Aorta (tissue), 5 donors: Measurements from ENCODE around the gene SULT4A1. TPM values are rescaled to one million over a fixed set of nuclear protein-coding genes. Genes with fewer than 3 reads are reported as not detected.

Source experiments
- ATAC-seq: fragments of 200-7000 bp; cut with Tn5 transposase; one replicate; pipeline ENCODE4 v1.9.1; 2022; ENCODE audit warnings: moderate library complexity; ENCODE audit not compliant: low FRiP score
- DNase-seq, 2 donors: peaks; one replicate each; pipeline ENCODE4 v3.0.0-alpha.2; 2020
- H3K27ac ChIP-seq, 2 donors: one replicate each; pipeline ENCODE4 v1.5.1; 2013; ENCODE audit warnings: low read length in 2 of 2, mild to moderate bottlenecking in 2 of 2, moderate library complexity in 2 of 2, control low read depth in 1 of 2, inconsistent platforms in 1 of 2, low read depth in 1 of 2
- H3K27me3 ChIP-seq, 2 donors: one replicate each; pipeline ENCODE4 v1.6.1; 2013; ENCODE audit warnings: control low read depth in 1 of 2, low read length in 1 of 2, mild to moderate bottlenecking in 1 of 2, moderate library complexity in 1 of 2; ENCODE audit not compliant: insufficient read depth in 2 of 2, control insufficient read depth in 1 of 2
- H3K36me3 ChIP-seq, 2 donors: one replicate each; pipeline ENCODE4 v1.6.1; 2013; ENCODE audit warnings: control low read depth in 1 of 2, low read length in 1 of 2, mild to moderate bottlenecking in 1 of 2; ENCODE audit not compliant: insufficient read depth in 2 of 2, control insufficient read depth in 1 of 2
- H3K4me1 ChIP-seq, 2 donors: one replicate each; pipeline ENCODE4 v1.6.1; 2013; ENCODE audit warnings: low read length in 2 of 2, control low read depth in 1 of 2, mild to moderate bottlenecking in 1 of 2, moderate library complexity in 1 of 2; ENCODE audit not compliant: insufficient read depth in 2 of 2, control insufficient read depth in 1 of 2
- H3K4me3 ChIP-seq, 2 donors: one replicate each; pipeline ENCODE4 v1.5.1; 2013; ENCODE audit warnings: low read length in 2 of 2, control low read depth in 1 of 2, mild to moderate bottlenecking in 1 of 2
- H3K9me3 ChIP-seq: one replicate; pipeline ENCODE4 v1.6.1; 2013; ENCODE audit warnings: mild to moderate bottlenecking, low read length; ENCODE audit not compliant: control insufficient read depth
- WGBS, 2 donors: extraction: QIAGEN DNeasy Blood & Tissue Kit; methylation state at CpG; one replicate each; pipeline ENCODE4 v1.1.7; 2013; 5-methylcytosine and 5-hydroxymethylcytosine counted together
- intact Hi-C, 2 donors: fragments of 100-400 bp; cut with DNase I; formaldehyde crosslinking; loops; one replicate each; pipeline versions ENCODE4 v1.14.2 to v1.15.0; 2022
- polyA plus RNA-seq, 2 donors: library from polyadenylated mRNA; stranded (reverse); fragments of 200-250 nt; gene quantifications; one replicate each; pipeline ENCODE4 v1.2.3, GENCODE V29; 2013
- total RNA-seq, 2 donors: library from RNA; stranded (reverse); fragmentation: NEBNext Ultra II Directional; extraction: Animal tissue kit (Norgen Biotek cat#: 25700); gene quantifications; one replicate each; pipeline ENCODE4 v1.2.1, GENCODE V29; 2021
- donor health status: healthy with polysubstance abuse.
- donor health status: Bipolar disorder and iron deficiency.
- donor health status: DM: no; HTN: no; CAD: no.
- donor health status: DM: no; HTN: no; CAD: no.
- donor health status: DM: yes; HTN: yes; CAD: no.

The SULT4A1 gene
- total and polyA plus RNA-seq, 4 donors, result 2.6 TPM; not detected in 3

DNA sequence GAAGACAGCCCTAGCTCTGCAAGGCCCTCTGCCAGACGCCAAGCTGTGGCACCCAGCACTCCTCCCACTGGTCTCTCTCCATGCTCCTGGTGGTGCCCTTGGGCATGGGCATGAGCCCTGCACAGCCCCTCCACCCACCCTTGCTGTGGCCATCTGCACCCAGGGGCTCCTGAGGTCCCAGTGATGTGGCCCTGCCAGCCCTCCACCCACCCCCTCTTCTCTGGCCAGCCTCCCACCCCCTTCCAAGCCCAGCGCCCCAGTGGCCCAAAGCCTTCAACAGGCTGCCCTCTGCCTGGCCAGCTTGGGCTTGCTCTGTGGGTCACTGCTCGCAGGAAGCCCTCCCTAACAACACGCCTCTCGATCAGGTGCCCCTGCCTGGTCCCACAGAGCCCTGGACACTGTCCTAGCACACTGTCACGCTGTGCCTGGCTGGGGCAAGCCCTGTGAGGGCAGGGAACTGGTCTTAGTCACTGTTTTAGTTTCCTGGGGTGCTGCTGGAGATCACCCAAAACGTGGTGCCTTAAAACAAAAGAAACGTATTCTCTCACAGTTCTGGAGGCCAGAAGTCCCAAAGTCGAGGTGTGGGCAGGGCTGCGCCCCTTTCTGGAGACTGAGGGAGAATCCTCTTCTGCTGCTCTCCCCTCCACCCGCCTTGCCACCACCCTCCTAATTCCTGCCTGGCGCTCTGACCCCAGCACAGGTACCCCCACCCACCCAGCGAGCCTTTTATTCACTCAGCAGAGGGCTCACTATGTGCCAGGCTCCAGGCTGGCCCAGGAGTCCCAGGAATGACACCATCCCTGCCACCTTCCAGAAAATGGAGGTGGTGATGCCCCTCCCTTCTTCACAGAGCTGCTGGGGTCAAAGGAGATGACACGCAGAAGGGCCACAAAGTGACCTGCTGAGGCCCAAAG, 14.7 kb downstream of the SULT4A1 start:
- WGBS, 2 donors, result 81 to 82% methylated on average over 14 of the region's 14 CpGs
- intact Hi-C loops, result no loop called here
- ATAC-seq (no peak), DNase-seq (peak in 1 of 2 donors; percentile 46)
- no peaks in the 10 kb centered on the region for H3K27me3 ChIP-seq
- no peaks in the 10 kb centered on the region for H3K4me1 ChIP-seq
- H3K36me3 ChIP-seq, result no peaks in the 10 kb centered on the region
- H3K9me3 ChIP-seq, result no peaks in the 10 kb centered on the region
- H3K4me3 ChIP-seq, result no peak overlapping the region
- H3K27ac ChIP-seq, result no peak overlapping the region

DNA sequence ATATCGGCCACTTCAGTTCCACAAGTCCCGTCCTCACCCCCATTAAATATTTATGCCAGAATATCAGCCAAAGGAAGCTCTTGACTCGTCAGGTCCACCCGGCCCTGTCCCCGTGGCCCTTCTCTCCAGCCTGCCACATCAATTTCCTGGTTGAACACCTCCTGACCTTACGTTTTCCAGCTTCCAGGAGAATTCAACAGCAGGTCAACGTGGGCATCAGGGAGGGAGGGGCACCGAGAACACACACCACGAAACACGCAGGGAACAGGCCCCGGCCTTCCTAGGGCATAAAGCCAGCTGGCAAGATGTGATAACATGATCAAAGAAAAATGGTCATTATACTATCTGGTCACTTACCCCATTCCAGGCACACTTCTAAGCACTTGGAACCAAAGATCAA, 15.3 kb downstream of the SULT4A1 start:
- intact Hi-C loops, result no loop called here
- DNase-seq (peak in 1 of 2 donors; percentile 50), ATAC-seq (no peak)
- Histone ChIP-seq H3K27me3 (no peaks in the 10 kb centered on the region), H3K36me3 (no peaks in the 10 kb centered on the region), H3K4me3 (no peak overlapping the region), H3K4me1 (no peaks in the 10 kb centered on the region), H3K9me3 (no peaks in the 10 kb centered on the region), H3K27ac (no peak overlapping the region)
- WGBS, 2 donors, result 72 to 74% methylated on average over 11 of the region's 11 CpGs

DNA sequence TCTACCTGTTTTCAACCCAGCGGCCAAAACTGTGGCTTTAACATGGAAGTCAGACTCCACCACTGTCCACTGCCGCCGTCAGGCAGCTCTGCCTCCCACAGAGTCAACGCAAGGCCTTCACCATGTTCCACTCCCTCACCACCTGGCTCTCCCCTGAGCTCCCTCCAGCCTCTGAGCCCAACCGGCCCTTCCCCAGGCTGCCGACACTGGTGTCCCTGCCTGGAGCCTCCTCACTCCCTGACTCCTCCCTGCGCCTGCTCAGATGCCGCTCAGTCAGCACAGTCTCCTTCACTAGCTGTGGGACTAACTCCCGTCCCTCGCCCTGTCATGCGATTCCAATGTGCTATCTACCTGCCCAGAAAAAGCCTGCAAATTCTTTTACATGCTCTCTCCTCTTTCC, 16.3 kb downstream of the SULT4A1 start:
- ATAC-seq (no peak), DNase-seq (peak in 1 of 2 donors; percentile 60)
- Histone ChIP-seq H3K27me3 (no peaks in the 10 kb centered on the region), H3K4me1 (no peaks in the 10 kb centered on the region), H3K36me3 (no peaks in the 10 kb centered on the region), H3K27ac (no peak overlapping the region), H3K9me3 (no peaks in the 10 kb centered on the region), H3K4me3 (no peak overlapping the region)
- 64 to 66% methylated on average over 11 of the region's 11 CpGs for WGBS, 2 donors
- intact Hi-C loops, result no loop called here

DNA sequence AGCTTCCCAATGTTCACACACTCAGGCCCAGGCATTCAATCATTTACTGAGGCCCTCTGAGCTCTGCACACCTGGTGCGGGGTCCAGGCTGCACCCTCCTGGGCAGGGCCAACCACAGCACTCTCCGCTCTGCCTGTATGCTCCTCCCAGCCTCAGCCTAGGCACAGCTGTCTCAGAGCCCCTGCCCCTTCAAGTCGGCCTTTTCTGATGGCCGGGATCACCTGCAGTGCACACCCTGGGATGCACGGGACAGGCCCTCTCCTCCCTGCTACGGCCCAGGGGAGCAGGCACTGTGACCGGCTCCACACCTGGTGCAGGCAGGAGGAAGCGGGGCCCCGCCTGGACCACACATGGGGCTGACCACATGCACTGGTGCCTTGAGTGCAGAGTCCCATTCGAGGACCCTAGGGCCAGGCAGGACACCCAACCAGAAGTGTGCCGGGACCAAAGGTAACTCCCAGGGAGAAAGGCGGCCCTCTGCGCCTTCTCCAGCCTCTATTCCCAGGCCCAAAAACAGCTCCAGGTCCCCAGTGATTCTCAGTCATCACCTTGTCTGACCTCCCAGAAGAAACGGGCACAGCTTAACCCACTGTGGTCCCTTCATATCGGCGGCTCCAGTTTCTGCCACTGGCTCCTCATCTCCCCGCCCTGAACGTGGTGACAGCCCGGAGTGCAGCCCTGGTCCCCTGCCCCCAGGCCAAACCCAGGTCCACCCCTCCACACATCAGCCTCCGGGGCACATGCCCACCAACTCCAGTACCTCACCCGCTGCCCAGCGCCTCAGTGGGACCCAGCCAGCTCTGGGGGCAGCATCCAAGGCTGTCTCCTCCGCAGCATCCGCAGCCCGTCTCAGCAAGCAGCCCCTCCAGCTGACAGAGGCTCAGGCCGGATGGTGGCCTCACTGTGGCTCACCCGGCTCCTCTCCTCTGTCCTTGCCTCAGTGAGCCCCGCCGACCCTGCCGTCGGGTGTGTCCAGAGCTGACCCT, 17.5 kb downstream of the SULT4A1 start:
- intact Hi-C loops, result no loop called here

GRCh38 chr22:43843783-43844530, 18.4 kb downstream of the SULT4A1 start:
- no peaks in the 10 kb centered on the region for H3K36me3 ChIP-seq
- DNase-seq, result no peak
- H3K27ac ChIP-seq, result no peak overlapping the region
- intact Hi-C loops, result no loop called here
- no peak overlapping the region for H3K4me3 ChIP-seq
- no peaks in the 10 kb centered on the region for H3K27me3 ChIP-seq
- WGBS, 2 donors, result 76 to 79% methylated on average over 21 of the region's 21 CpGs
- no peak for ATAC-seq
- H3K4me1 ChIP-seq, result no peaks in the 10 kb centered on the region
- H3K9me3 ChIP-seq, result no peaks in the 10 kb centered on the region

More for the DNA sequence above, 17.5 kb downstream of the SULT4A1 start:
- H3K9me3 ChIP-seq, result no peaks in the 10 kb centered on the region
- WGBS, 2 donors, result 77% methylated on average over 31 of the region's 31 CpGs
- H3K27me3 ChIP-seq, result no peaks in the 10 kb centered on the region
- H3K27ac ChIP-seq, result no peak overlapping the region
- H3K4me1 ChIP-seq, result no peaks in the 10 kb centered on the region
- H3K4me3 ChIP-seq, result no peak overlapping the region
- ATAC-seq (no peak), DNase-seq (peak in 1 of 2 donors; percentile 71)
- H3K36me3 ChIP-seq, result no peaks in the 10 kb centered on the region

DNA sequence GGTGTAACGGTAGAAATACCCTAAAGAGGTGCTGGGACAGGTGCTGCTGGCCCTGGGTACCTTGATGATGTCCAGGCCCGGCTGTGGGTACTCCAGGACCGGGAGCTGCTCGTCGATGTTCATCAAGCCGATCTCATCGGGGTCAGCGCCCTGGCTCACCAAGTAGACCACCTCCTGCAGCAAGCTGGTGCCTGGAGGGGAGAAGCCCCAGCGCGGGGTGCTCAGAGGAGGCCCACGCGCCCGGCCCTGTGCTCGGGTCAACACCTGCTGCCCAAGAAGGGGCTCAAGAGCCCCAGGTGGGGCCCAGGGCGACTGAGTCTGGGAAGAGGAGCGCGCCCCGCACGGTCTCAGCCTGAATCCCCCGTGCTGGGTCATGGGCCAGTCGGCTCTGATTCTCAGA, 20.6 kb downstream of the SULT4A1 start:
- 90 to 91% methylated on average over 21 of the region's 21 CpGs for WGBS, 2 donors
- DNase-seq, result no peak
- no peaks in the 10 kb centered on the region for H3K27me3 ChIP-seq
- no peaks in the 10 kb centered on the region for H3K4me1 ChIP-seq
- intact Hi-C loops, result no loop called here
- H3K36me3 ChIP-seq, result no peaks in the 10 kb centered on the region
- H3K27ac ChIP-seq, result no peak overlapping the region
- no peaks in the 10 kb centered on the region for H3K9me3 ChIP-seq
- H3K4me3 ChIP-seq, result no peak overlapping the region
- no peak for ATAC-seq

GRCh38 chr22:43840851-43841250, 21.5 kb downstream of the SULT4A1 start:
- no peak overlapping the region for H3K4me3 ChIP-seq
- 82 to 84% methylated on average over 16 of the region's 16 CpGs for WGBS, 2 donors
- intact Hi-C loops, result no loop called here
- H3K36me3 ChIP-seq, result no peaks in the 10 kb centered on the region
- no peaks in the 10 kb centered on the region for H3K4me1 ChIP-seq
- H3K27ac ChIP-seq, result no peak overlapping the region
- DNase-seq (no peak), ATAC-seq (no peak)
- H3K9me3 ChIP-seq, result no peaks in the 10 kb centered on the region
- no peaks in the 10 kb centered on the region for H3K27me3 ChIP-seq

DNA sequence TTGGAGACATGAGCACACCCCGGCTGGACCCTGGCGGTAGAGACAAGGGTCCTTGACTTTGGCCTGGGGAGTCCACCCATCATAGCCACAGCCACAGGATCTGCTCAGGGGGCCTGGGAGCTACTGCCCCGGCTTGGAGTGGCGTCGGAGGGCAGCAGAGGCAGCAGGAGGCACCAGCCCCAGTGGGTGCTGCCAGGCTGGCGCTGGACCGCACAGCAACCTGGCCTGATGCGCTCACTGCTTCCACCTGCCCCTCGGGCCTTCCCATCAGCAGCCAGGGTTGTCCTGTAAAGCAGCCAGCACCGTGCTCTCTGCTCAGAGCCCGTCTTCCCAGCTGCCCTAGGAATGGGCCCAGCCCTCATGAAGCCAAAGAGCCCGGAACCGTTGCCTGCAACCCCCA, 21.9 kb downstream of the SULT4A1 start:
- intact Hi-C loops, result no loop called here
- H3K36me3 ChIP-seq, result no peaks in the 10 kb centered on the region
- no peak for DNase-seq
- ATAC-seq, result no peak
- no peak overlapping the region for H3K27ac ChIP-seq
- no peaks in the 10 kb centered on the region for H3K4me1 ChIP-seq
- no peak overlapping the region for H3K4me3 ChIP-seq
- 83 to 87% methylated on average over 13 of the region's 13 CpGs for WGBS, 2 donors
- no peaks in the 10 kb centered on the region for H3K9me3 ChIP-seq
- no peaks in the 10 kb centered on the region for H3K27me3 ChIP-seq
